ENCODE measurements around the gene APOB. TPM values are rescaled to one million over a fixed set of nuclear protein-coding genes. Genes with fewer than 3 reads are reported as not detected.

Gene APOB
- total and polyA plus RNA-seq, 10 of the 15 experiments (the other 5 are each of a cell fraction or from before 2014, with no cell fraction given): 1.4 TPM; not detected in 9

GRCh38 chr2:21006423-21007128, 37.3 kb downstream of the APOB start:
- no peaks in the 10 kb centered on the region for H3K27me3 ChIP-seq (replicated peaks in 1 of 2; ENCODE audit: control insufficient read depth in 2 of 2, insufficient read depth in 2 of 2, low read length in 1 of 2)
- H3K9me3 ChIP-seq (replicated peaks; ENCODE audit: control insufficient read depth, insufficient read depth, low read length): no peaks in the 10 kb centered on the region
- no peaks in the 10 kb centered on the region for H3K36me3 ChIP-seq (ENCODE audit: control insufficient read depth in 2 of 2, insufficient read depth in 2 of 2, low read length in 1 of 2)
- H3K4me2 ChIP-seq (ENCODE audit: control insufficient read depth, insufficient read depth): no peak overlapping the region
- H3K9ac ChIP-seq (ENCODE audit: control insufficient read depth, insufficient read depth, low read length): no peak overlapping the region
- no peak for DNase-seq (ENCODE audit: low read depth, low spot score)
- no peak for TF ChIP-seq NR2C1 (IDR thresholded peaks at IDR 0.05)
- no peak for TF ChIP-seq SP1 (IDR thresholded peaks at IDR 0.05; ENCODE audit: low read depth, low read length)
- 0 out of 2 replicates have a peak, but pooled peaks have one; percentile 41 for TF ChIP-seq TCF7 (IDR thresholded peaks at IDR 0.05; ENCODE audit: borderline replicate concordance)
- no peak for TF ChIP-seq NR2F1 (conservative IDR thresholded peaks at IDR 0.05)
- no peak overlapping the region for H3K27ac ChIP-seq (ENCODE audit: control insufficient read depth, insufficient read depth)
- H2AFZ ChIP-seq (ENCODE audit: control insufficient read depth, low read depth, low read length): no peak overlapping the region
- H3K4me3 ChIP-seq: no peak overlapping the region
- no peaks in the 10 kb centered on the region for H3K4me1 ChIP-seq (ENCODE audit: control insufficient read depth, insufficient read depth, low read length)
- SMC1A ChIA-PET (ENCODE audit: uncharacterized antibody, unreplicated experiment): interaction anchor here (1.0 kb wide), 1 partner anchor 18 kb away, joined by 3 read pairs; no protein-coding TSS in a partner anchor
- FAIRE-seq: no peak
- 21% methylated on average over 6 of the region's 6 CpGs for WGBS (ENCODE audit: insufficient coverage, insufficient replicate concordance, low lambda C conversion rate, missing lambda C conversion rate)
- CTCF ChIA-PET: no interaction called here
- no peak for ATAC-seq
- H4K20me1 ChIP-seq (ENCODE audit: control insufficient read depth, insufficient read depth): no peaks in the 10 kb centered on the region
- H3K79me2 ChIP-seq (ENCODE audit: control insufficient read depth, insufficient read depth, low read length): no peaks in the 10 kb centered on the region
- in situ Hi-C loops (cut with MboI) (no loop called here), intact Hi-C loops (cut with micrococcal nuclease; ENCODE audit: unreplicated experiment) (no loop called here)
- RAD21 ChIA-PET (ENCODE audit: unreplicated experiment): no interaction called here
- no TSS peak for BruUV-seq (replicated peaks)
- POLR2A ChIA-PET: no interaction called here

DNA sequence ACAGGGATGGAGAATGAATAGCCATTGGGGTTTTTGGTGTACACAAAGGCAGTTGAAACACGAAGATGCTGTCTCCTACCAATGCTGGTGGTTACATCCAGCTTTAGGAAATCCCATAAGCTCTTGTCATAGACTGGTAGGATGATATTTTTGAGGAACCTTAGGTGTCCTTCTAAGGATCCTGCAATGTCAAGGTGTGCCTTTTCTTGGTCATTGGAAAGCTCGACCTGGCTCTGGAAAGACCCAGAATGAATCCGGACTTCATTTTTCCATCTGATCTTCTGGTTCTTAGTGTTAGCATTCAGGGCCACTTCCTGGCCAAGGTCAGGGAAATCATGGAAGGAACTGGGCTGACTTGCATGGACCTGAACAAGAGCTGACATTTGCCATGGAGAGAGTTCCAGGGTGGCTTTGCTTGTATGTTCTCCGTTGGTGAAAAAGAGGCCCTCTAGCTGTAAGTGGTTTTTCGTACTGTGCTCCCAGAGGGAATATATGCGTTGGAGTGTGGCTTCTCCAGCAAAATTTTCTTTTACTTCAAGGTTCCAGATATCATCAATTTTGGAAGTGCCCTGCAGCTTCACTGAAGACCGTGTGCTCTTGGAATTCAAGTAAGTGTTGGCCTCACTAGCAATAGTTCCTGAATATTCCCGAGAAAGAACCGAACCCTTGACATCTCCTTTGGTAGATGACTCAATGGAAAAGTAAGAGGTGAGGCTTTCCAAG, 38.0 kb downstream of the APOB start:
- Histone ChIP-seq H3K4me2 (ENCODE audit: control insufficient read depth, insufficient read depth) (no peak overlapping the region), H3K9me3 (replicated peaks; ENCODE audit: control insufficient read depth, insufficient read depth, low read length) (no peaks in the 10 kb centered on the region), H3K36me3 (ENCODE audit: control insufficient read depth in 2 of 2, insufficient read depth in 2 of 2, low read length in 1 of 2) (no peaks in the 10 kb centered on the region), H3K79me2 (ENCODE audit: control insufficient read depth, insufficient read depth, low read length) (no peaks in the 10 kb centered on the region), H3K27me3 (replicated peaks in 1 of 2; ENCODE audit: control insufficient read depth in 2 of 2, insufficient read depth in 2 of 2, low read length in 1 of 2) (no peaks in the 10 kb centered on the region), H3K9ac (ENCODE audit: control insufficient read depth, insufficient read depth, low read length) (no peak overlapping the region), H3K4me1 (ENCODE audit: control insufficient read depth, insufficient read depth, low read length) (no peaks in the 10 kb centered on the region), H2AFZ (ENCODE audit: control insufficient read depth, low read depth, low read length) (no peak overlapping the region), H3K27ac (ENCODE audit: control insufficient read depth, insufficient read depth) (no peak overlapping the region), H3K4me3 (no peak overlapping the region), H4K20me1 (ENCODE audit: control insufficient read depth, insufficient read depth) (no peaks in the 10 kb centered on the region)
- peak; percentile 68; the same call in 1 of the 2 replicates for TF ChIP-seq TCF7 (IDR thresholded peaks at IDR 0.05; ENCODE audit: borderline replicate concordance)
- no peak for TF ChIP-seq ZBED1 (IDR thresholded peaks at IDR 0.05; ENCODE audit: borderline replicate concordance)
- FAIRE-seq (no peak), DNase-seq (ENCODE audit: low read depth, low spot score) (no peak), ATAC-seq (no peak)
- no TSS peak for BruUV-seq (replicated peaks)
- POLR2A ChIA-PET: no interaction called here
- RAD21 ChIA-PET (ENCODE audit: unreplicated experiment): no interaction called here
- CTCF ChIA-PET: interaction anchor here (0.5 kb wide), 1 partner anchor 346 kb away, joined by 3 read pairs; no protein-coding TSS in a partner anchor
- SMC1A ChIA-PET (ENCODE audit: uncharacterized antibody, unreplicated experiment): interaction anchor here (1.0 kb wide), 1 partner anchor 19 kb away, joined by 3 read pairs; no protein-coding TSS in a partner anchor
- in situ Hi-C loops (cut with MboI): no loop called here
- intact Hi-C loops (cut with micrococcal nuclease; ENCODE audit: unreplicated experiment): no loop called here
- 37% methylated on average over 9 of the region's 9 CpGs for WGBS (ENCODE audit: insufficient coverage, insufficient replicate concordance, low lambda C conversion rate, missing lambda C conversion rate)
